HG03135 (cell line): ENCODE measurements around the gene NELFA.
"Not testable (repeated sequence)": the region's sequence is repeated elsewhere in the genome, so short reads cannot be mapped to it uniquely, and the experiment has no call there.

Experiments used
- ATAC-seq: cut with Tn5 transposase; IDR thresholded peaks from one replicate; pipeline ENCODE4 v1.9.1; 2021; ENCODE audit warnings: mild to moderate bottlenecking, moderate library complexity; ENCODE audit not compliant: unreplicated experiment

NELFA gene

DNA sequence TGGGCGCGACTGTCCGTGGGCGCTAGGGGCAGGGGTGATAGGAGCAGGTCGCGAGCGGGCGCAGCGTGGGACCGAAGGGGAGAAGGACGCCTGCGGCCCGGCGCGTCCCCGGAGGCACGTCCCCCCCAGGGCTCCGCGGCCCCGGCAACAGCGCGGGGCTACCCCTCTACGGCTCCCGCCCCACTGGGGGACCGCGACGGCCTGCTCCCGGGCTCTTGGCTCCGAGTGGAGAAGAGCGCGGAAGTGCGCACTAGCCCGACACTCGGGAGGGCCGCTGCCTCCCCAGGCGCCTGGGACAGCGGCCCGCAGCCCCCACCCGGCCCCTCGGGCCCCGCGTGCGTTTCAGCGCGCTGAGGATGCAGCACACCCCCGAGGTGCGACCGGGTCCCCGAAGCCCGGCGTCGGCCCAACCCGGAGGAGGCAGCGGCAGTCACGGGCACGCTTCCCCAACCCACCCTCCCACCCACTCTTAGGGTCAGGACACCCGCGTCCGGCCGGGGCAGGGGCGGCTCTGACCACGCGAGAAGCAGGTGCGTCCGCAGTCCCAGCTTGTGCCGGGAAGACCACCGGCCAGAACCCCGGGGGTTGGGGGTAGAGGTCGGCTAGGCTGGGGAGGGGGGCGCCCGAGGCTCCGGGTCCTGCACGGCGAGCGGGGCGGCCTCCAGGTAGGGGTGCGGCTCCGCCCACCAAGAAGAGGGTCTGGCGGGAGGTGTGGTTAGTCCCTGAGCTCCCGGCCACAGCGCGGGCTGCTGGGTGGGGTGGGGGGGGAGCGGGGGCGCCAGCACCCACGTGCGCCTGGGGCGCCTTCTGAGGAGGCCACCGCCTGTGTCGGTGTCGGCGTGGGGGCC lies 31.8 kb upstream of the NELFA start:
- no peak for ATAC-seq

- ATAC-seq, result no peak
These were observed 28.1 kb upstream of the NELFA start for GRCh38 chr4:2036866-2037265.

DNA sequence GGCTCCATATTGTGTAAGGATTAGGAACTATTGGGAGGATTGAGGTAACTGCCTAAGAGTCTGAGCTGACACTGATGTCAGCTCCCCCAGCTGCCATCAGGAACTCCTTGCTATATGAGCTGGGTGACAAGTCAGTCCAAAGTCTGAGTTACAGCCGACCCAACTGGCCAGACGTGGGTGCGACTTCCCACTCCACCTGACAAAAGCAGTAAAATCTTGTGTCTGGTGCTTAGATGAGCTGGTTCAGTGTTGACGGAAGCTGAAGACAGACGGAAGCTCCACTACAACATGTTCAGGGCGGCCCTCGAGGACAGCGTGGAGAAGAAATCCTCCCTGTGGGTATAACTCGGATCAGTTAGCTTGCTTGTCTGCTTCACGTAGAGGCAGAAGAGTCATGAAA lies 27.6 kb upstream of the NELFA start:
- ATAC-seq, result no peak

DNA sequence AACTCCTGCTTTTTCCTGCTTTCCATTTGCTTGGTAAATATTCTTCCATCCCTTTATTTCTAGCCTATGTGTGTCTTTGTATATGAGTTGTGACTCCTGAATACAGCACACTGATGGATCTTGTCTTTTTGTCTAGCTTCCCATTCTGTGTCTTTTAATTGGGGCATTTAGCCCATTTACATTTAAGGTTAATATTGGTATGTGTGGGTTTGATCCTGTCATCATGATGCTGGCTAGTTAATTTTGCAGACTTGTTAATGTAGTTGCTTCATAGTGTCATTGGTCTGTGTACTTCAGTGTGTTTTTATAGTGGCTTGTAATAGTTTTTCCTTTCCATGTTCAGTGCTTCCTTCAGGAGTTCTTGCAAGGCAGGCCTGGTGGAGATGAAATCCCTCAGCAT lies 22.4 kb upstream of the NELFA start:
- ATAC-seq, result not testable (repeated sequence)

DNA sequence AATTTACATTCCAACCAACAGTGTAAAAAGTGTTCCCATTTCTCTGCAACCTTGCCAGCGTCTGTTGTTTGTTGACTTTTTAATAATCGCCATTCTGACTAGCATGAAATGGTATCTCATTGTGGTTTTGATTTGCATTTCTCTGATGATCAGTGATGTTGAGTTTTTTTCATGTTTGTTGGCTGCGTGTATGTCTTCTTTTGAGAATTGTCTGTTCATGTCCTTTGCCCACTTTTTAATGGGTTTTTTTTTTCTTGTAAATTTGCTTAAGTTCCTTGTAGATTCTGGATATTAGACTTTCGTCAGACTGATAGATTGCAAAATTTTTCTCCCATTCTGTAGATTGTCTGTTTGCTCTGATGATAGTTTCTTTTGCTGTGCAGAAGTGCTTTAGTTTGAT lies 18.3 kb upstream of the NELFA start:
- ATAC-seq, result not testable (repeated sequence)

DNA sequence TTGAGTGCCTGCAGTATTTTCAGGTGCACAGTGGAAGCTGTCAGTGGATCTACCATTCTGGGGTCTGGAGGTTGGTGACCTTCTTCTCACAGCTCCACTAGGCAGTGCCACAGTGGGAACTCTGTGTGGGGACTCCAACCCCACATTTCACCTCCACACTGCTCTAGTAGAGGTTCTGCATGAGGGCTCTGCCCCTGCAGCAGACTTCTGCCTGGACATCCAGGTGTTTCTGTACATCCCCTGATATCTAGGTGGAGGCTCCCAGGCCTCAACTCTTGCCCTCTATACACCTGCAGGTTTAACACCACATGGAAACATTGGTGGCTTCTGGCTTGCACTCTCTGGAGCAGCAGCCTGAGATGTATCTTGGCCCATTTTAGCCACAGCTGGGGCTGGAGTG lies 17.0 kb upstream of the NELFA start:
- no peak for ATAC-seq

GRCh38 chr4:2024683-2025082 lies 15.9 kb upstream of the NELFA start:
- no peak for ATAC-seq

- ATAC-seq, result not testable (repeated sequence)
These were observed 12.7 kb upstream of the NELFA start for GRCh38 chr4:2021358-2022018.

- ATAC-seq, result no peak
These were observed 6.2 kb upstream of the NELFA start for GRCh38 chr4:2015008-2015407.

DNA sequence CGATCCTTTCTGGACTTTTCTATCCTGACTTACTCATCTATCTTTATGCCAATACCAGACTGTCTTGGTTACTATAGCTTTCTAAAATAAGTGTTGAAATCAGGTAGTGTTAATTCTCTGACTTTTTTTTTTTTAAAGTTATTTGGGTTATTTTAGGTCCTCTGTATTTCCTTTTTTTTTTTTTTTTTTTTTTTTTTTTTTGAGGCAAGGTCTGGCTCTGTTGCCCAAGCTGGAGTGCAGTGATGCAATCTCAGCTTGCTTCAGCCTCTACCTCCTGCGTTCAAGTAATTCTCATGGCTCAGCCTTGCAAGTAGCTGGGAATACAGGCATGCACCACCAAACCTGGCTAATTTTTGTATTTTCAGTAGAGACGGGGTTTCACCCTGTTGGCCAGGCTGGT lies 2.8 kb upstream of the NELFA start:
- ATAC-seq, result no peak

- no peak for ATAC-seq
These were observed 968 bp upstream of the NELFA start for GRCh38 chr4:2009651-2010233.

DNA sequence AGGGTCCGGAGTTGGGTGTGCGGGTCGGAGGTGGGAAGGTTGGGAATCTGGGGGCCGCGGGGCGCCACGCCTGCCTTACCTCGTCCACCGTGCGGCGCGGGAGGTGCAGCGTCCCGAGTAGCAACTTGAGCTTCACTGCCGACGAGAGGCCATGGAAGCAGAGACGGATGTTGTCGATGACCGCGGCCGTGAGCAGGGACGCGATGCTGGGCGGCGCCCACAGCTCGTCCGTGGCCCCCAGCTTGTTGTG lies 178 bp downstream of the NELFA start:
- ATAC-seq, result no peak

DNA sequence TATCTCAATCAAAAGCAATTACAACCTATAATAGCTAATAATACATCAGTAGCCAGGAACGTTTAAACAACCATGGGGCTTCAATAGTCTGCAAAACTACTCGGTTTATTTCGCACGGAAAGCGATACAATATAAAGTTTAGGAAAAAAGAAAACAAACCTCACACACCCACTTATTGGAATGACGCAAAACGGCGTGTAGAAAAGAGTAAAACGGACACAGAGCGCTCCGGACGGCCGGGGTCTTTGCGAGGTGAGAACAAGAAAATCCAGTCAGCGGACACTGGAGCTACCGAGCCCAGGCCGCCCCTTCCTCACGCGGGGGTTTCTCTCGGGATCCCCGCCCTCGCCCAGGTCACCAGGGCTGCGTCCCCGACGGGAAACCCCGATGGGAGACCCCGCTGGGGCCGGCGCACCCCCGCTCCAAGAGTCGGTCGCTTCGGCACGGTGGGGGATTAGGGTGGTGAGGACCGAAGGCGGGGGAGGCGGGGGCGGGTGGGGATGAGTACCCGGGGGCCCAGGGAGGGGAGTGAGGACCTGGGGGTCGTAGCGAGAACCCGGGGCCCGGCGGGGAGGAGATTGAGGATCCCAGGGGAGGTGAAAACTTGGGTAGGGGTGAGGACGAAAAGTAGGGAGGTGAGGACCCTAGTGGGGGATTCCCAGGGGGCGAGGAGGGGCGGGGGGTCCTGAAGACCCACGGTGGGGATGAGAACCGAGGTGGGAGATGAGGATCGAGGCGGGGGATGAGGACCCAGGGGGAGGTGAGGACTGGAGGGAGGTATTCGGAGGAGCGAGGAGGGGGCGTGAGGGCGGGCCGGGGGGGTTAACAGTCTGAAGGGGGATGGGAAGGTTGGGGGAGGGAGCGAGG lies 737 bp downstream of the NELFA start:
- no peak for ATAC-seq

GRCh38 chr4:2006956-2007653 lies 1.7 kb downstream of the NELFA start:
- ATAC-seq, result no peak

GRCh38 chr4:2006367-2006766 lies 2.4 kb downstream of the NELFA start:
- no peak for ATAC-seq

DNA sequence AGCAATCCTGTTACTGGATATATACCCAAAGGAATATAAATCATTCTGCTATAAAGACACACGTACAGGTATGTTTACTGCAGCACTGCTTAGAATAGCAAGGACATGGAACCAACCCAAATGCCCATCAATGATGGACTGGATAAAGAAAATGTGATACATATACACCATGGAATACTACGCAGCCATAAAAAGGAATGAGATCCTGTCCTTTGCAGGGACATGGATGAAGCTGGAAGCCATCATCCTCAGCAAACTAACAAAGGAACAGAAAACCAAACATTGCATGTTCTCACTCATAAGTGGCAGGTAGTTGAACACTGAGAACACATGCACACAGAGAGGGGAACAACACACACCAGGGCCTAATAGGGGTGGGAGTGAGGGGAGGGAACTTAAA lies 5.4 kb downstream of the NELFA start:
- ATAC-seq, result not testable (repeated sequence)

- not testable (repeated sequence) for ATAC-seq
These were observed 9.5 kb downstream of the NELFA start for GRCh38 chr4:1999308-1999707.

DNA sequence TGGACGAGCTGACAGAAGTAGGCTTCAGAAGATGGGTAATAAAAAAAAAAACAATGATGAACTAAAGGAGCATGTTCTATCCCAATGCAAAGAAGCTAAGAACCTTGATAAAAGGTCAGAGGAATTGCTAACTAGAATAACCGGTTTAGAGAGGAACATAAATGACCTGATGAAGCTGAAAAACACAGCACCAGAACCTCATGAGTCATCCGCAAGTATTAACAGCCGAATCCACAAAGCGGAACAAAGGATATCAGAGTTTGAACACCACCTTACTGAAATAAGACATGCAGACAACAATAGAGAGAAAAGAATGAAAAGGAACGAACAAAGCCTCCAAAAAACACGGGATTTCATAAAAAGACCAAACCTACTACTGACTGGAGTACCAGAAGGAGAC lies 10.5 kb downstream of the NELFA start:
- ATAC-seq, result no peak

GRCh38 chr4:1997712-1998111 lies 11.1 kb downstream of the NELFA start:
- ATAC-seq, result no peak

DNA sequence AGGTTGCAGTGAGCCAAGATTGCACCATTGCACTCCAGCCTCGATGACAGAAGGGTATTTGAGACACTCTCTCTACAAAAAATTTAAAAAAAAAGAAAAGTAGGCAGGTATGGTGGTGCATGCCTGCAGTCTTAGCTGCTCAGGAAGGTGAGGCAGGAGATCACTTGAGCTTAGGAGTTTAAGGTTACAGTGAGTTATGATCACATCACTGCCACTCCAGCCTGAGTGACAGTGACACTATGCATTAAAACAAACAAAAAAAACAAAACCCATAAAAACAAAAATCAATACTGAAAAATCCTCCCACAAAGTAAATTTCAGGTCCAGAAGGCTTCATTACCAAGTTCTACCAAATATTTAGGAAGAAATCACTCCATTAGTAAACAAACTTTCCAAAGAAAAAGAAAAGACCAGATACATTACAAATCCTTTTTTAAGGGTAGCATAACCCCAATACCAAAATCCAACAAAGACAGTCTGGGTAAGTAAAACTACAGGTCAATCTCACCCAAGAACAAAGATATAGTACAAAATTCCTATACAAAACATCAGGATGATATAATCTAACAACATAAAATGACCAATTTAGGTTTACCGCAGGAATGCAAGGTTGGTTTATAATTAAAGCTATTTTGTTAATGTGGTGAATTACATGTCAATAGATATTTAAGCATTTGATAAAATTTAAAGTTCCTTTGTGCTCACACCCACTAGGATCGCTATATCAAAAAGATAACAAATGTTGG lies 11.7 kb downstream of the NELFA start:
- ATAC-seq, result no peak
